Liver (tissue), 9 donors: ENCODE measurements around the gene CHST13. TPM values are rescaled to one million over a fixed set of nuclear protein-coding genes. Genes with fewer than 3 reads are reported as not detected.

Source experiments
- DNase-seq: peaks from one replicate; pipeline ENCODE4 v3.0.0-alpha.2; 2017; ENCODE audit warnings: low spot score
- H3K27ac ChIP-seq, 2 donors: one replicate each; pipeline ENCODE4 v1.7.0; 2013; ENCODE audit warnings: inconsistent platforms in 2 of 2, low read length in 2 of 2, control low read depth in 1 of 2, low read depth in 1 of 2, mild to moderate bottlenecking in 1 of 2
- H3K27me3 ChIP-seq, 4 donors: one replicate each; pipeline versions ENCODE4 v1.6.1 to v1.7.0; 2013; ENCODE audit warnings: low read length in 3 of 4, inconsistent platforms in 1 of 4, mild to moderate bottlenecking in 1 of 4, moderate library complexity in 1 of 4; ENCODE audit not compliant: control insufficient read depth in 4 of 4, insufficient read depth in 4 of 4
- H3K36me3 ChIP-seq, 4 donors: one replicate each; pipeline versions ENCODE4 v1.6.1 to v1.7.0; 2013; ENCODE audit warnings: low read length in 3 of 4, mild to moderate bottlenecking in 3 of 4, low read depth in 1 of 4, moderate library complexity in 1 of 4; ENCODE audit not compliant: control insufficient read depth in 4 of 4, insufficient read depth in 3 of 4
- H3K4me1 ChIP-seq, 4 donors: one replicate each; pipeline versions ENCODE4 v1.6.1 to v1.7.0; 2013; ENCODE audit warnings: low read length in 3 of 4, mild to moderate bottlenecking in 3 of 4, moderate library complexity in 1 of 4; ENCODE audit not compliant: control insufficient read depth in 4 of 4, insufficient read depth in 4 of 4
- H3K4me3 ChIP-seq, 3 donors: one replicate each; pipeline versions ENCODE4 v1.6.1 to v1.7.0; 2013; ENCODE audit warnings: low read length in 3 of 3, control low read depth in 1 of 3, low read depth in 1 of 3, mild to moderate bottlenecking in 1 of 3
- H3K9ac ChIP-seq, 2 donors: one replicate each; pipeline ENCODE4 v1.7.0; 2013; ENCODE audit warnings: low read length in 2 of 2, mild to moderate bottlenecking in 2 of 2, moderate library complexity in 2 of 2, control low read depth in 1 of 2, low read depth in 1 of 2
- H3K9me3 ChIP-seq, 4 donors: one replicate each; pipeline versions ENCODE4 v1.6.1 to v1.7.0; 2013; ENCODE audit warnings: low read length in 3 of 4; ENCODE audit not compliant: control insufficient read depth in 4 of 4
- EGR1 ChIP-seq, 2 donors: IDR thresholded peaks; 2 replicates each; pipeline ENCODE4 v1.6.1; 2016 to 2018; ENCODE audit warnings: antibody characterized with exemption in 2 of 2, low read depth in 2 of 2
- FOXA1 ChIP-seq: IDR thresholded peaks from 2 replicates; pipeline ENCODE4 v1.6.1; 2016; ENCODE audit warnings: antibody characterized with exemption
- FOXA2 ChIP-seq: IDR thresholded peaks from 2 replicates; pipeline ENCODE4 v1.6.1; 2016; ENCODE audit warnings: antibody characterized with exemption
- GABPA ChIP-seq, 2 donors: IDR thresholded peaks in 1 of 2; conservative IDR thresholded peaks in 1 of 2; 2 replicates each; pipeline ENCODE4 v1.6.1; 2016; ENCODE audit warnings: antibody characterized with exemption in 2 of 2, mild to moderate bottlenecking in 1 of 2, moderate library complexity in 1 of 2
- HNF4A ChIP-seq, 2 donors: conservative IDR thresholded peaks; 2 replicates each; pipeline ENCODE4 v1.6.1; 2016; ENCODE audit warnings: antibody characterized with exemption in 2 of 2, mild to moderate bottlenecking in 2 of 2
- JUND ChIP-seq, 2 donors: IDR thresholded peaks; 2 replicates each; pipeline ENCODE4 v1.6.1; 2016; ENCODE audit warnings: antibody characterized with exemption in 2 of 2
- NR2F2 ChIP-seq: IDR thresholded peaks from 2 replicates; pipeline ENCODE4 v1.6.1; 2016; ENCODE audit warnings: antibody characterized with exemption
- RAD21 ChIP-seq, 2 donors: IDR thresholded peaks; 2 replicates each; pipeline ENCODE4 v1.6.1; 2016; ENCODE audit warnings: antibody characterized with exemption in 2 of 2, mild to moderate bottlenecking in 2 of 2
- RXRA ChIP-seq, 2 donors: IDR thresholded peaks; 2 replicates each; pipeline ENCODE4 v1.6.1; 2017 to 2018; ENCODE audit warnings: antibody characterized with exemption in 2 of 2, mild to moderate bottlenecking in 1 of 2
- SP1 ChIP-seq: IDR thresholded peaks from 2 replicates; pipeline ENCODE4 v1.6.1; 2018; ENCODE audit warnings: antibody characterized with exemption, mild to moderate bottlenecking
- TAF1 ChIP-seq: conservative IDR thresholded peaks from 2 replicates; pipeline ENCODE4 v1.6.1; 2016; ENCODE audit warnings: antibody characterized with exemption, mild to moderate bottlenecking
- YY1 ChIP-seq: IDR thresholded peaks from 2 replicates; pipeline ENCODE4 v1.6.1; 2016; ENCODE audit warnings: antibody characterized with exemption, mild to moderate bottlenecking
- ZBTB33 ChIP-seq: IDR thresholded peaks from 2 replicates; pipeline ENCODE4 v1.6.1; 2016; ENCODE audit warnings: antibody characterized with exemption
- WGBS: extraction: QIAGEN DNeasy Blood & Tissue Kit; methylation state at CpG from one replicate; pipeline ENCODE4 v1.1.7; 2013; 5-methylcytosine and 5-hydroxymethylcytosine counted together
- polyA plus RNA-seq, 2 donors: library from polyadenylated mRNA; stranded (reverse) in 1 of 2; unstranded in 1 of 2; fragments of 200-250 nt in 1 of 2; fragments of >200 nt in 1 of 2; fragmentation: Nextera tagmentation in 1 of 2; extraction: Ambion mirVana in 1 of 2; gene quantifications; one replicate each; pipeline versions ENCODE4 v1.2.1 to v1.2.3, GENCODE V29; 2013 to 2015
- total RNA-seq, 2 donors: library from RNA; depleted of rRNA; stranded (reverse); fragments of >200 nt; gene quantifications; one replicate each; pipeline ENCODE4 v1.2.3, GENCODE V29; 2014
- TF ChIP-seq, protein P1 (sequence below): IDR thresholded peaks from 2 replicates; pipeline ENCODE4 v1.6.1; 2016; ENCODE audit warnings: antibody characterized with exemption, mild to moderate bottlenecking
- TF ChIP-seq, protein P2 (sequence below): fragments of 150-350 bp; IDR thresholded peaks from 2 replicates; pipeline ENCODE4 v1.5.1; 2017; ENCODE audit warnings: improper control_type of control experiment, low read depth, low read length; ENCODE audit not compliant: missing input control
- TF ChIP-seq, protein P3 (sequence below): IDR thresholded peaks from 2 replicates; pipeline ENCODE4 v1.6.1; 2016; ENCODE audit warnings: antibody characterized with exemption
- donor health status: healthy.
- donor health status: healthy.
- donor health status: healthy.
- donor health status: healthy.
- donor health status: healthy.

The CHST13 gene
- total and polyA plus RNA-seq, 4 donors = 19.7 to 39.1 (median 25.2) TPM

DNA sequence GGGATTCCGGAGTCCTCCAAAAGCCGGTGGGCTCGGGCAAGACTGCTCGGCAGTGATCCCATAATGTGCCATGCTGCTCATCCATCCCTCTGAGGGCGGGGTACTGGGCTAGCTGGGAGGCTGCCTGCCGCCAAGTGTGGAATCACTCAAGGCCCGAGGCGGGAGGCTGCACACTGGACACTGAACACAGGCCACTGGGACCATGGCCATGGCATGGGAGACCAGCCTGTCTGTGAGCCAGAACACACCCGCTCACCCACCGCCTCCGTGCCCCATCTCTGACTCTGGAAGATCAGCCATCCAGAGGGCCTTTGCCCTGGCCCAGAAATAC lies 33.4 kb downstream of the CHST13 start:
- no peak overlapping the region for H3K4me3 ChIP-seq
- H3K27me3 ChIP-seq = no peaks in the 10 kb centered on the region
- no peak for DNase-seq
- H3K27ac ChIP-seq = no peak overlapping the region
- H3K9me3 ChIP-seq = no peaks in the 10 kb centered on the region
- TF ChIP-seq SP1 (no peak), ZBTB33 (no peak)
- no peaks in the 10 kb centered on the region for H3K4me1 ChIP-seq
- H3K9ac ChIP-seq = no peak overlapping the region
- H3K36me3 ChIP-seq = no peaks in the 10 kb centered on the region
- WGBS = 97% methylated on average over 11 of the region's 11 CpGs

DNA sequence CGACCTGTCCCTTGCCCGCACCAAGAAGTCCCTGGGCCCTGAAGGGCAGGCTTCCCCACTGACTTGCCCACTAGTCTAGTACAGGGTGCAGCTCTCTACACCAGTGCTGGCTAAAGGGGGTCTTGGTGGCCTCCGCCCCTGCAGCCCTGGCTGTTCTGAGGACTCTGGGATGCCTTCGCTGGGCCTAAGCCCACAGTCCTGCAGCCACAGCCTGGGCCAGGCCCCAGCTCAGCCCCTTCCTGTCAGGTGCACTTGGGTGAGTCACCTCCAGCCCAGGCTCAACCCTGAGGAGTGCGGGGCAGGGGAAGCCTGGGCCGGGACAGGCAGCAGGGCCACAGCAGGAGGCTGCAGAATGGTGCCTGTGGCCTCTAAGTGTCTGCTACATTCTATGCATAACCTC lies 33.8 kb downstream of the CHST13 start:
- Histone ChIP-seq H3K4me3 (no peak overlapping the region), H3K9me3 (no peaks in the 10 kb centered on the region), H3K27ac (no peak overlapping the region), H3K36me3 (no peaks in the 10 kb centered on the region), H3K27me3 (no peaks in the 10 kb centered on the region), H3K4me1 (no peaks in the 10 kb centered on the region), H3K9ac (no peak overlapping the region)
- no peak for DNase-seq
- WGBS = 85% methylated on average over 6 of the region's 6 CpGs
- TF ChIP-seq YY1 (no peak), JUND (IDR thresholded peaks at IDR 0.05) (no peak), GABPA (IDR thresholded peaks at IDR 0.05 in 1 of 2, conservative IDR thresholded peaks at IDR 0.05 in 1 of 2) (no peak), EGR1 (IDR thresholded peaks at IDR 0.05; ENCODE audit: low read depth in 2 of 2) (no peak), RXRA (IDR thresholded peaks at IDR 0.05) (no peak), FOXA1 (no peak), NR2F2 (no peak), TAF1 (no peak)

DNA sequence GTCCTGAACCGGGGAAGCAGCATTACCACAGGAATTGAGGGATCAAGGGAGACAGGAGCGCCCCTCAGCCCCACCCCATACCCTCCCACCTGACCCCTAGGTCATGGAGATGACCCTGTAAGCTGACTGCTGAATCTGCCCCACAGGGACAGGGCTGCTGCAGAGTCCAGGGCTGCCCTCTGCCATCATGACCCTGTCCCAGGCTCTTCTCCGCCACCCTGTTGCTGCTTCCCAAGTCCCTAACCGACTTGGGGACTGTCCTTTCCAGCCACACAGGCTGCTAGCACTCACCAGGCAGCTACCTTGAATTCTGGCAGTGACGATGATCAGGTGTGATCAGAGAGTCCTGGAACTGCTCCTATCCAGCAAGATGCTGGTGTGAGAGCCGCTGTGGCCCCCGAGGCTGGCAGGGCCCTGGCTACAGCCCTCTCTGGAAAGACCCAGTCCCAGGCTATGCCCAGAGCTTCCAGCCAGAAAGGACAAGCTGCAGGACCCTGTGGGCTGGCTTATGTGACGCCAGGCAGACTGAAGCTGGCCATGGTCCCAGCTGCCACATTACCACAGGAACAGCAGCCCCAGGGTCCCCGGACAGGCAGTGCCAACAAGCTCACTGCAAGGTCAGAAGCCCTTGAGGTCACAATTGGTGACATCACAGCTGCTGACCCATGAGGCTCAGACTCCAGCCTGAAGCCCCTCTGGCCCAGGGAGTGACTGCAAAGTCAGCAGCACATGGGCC lies 34.5 kb downstream of the CHST13 start, which contains the start of gene C3orf22:
Gene C3orf22 (minus strand): TSS at position 597 of the 736 bp plus-strand sequence. CDS start 5,542 bp downstream, outside the sequence.
- DNase-seq = no peak
- Histone ChIP-seq H3K9me3 (no peaks in the 10 kb centered on the region), H3K36me3 (no peaks in the 10 kb centered on the region), H3K9ac (no peak within 1 kb of the TSS), H3K27ac (no peak within 1 kb of the TSS), H3K27me3 (no peaks in the 10 kb centered on the region), H3K4me1 (no peaks in the 10 kb centered on the region), H3K4me3 (no peak within 1 kb of the TSS)
- no peak for TF ChIP-seq FOXA2
- TF ChIP-seq SP1 = no peak
- TF ChIP-seq TAF1 = no peak
- TF ChIP-seq, protein P1, sequence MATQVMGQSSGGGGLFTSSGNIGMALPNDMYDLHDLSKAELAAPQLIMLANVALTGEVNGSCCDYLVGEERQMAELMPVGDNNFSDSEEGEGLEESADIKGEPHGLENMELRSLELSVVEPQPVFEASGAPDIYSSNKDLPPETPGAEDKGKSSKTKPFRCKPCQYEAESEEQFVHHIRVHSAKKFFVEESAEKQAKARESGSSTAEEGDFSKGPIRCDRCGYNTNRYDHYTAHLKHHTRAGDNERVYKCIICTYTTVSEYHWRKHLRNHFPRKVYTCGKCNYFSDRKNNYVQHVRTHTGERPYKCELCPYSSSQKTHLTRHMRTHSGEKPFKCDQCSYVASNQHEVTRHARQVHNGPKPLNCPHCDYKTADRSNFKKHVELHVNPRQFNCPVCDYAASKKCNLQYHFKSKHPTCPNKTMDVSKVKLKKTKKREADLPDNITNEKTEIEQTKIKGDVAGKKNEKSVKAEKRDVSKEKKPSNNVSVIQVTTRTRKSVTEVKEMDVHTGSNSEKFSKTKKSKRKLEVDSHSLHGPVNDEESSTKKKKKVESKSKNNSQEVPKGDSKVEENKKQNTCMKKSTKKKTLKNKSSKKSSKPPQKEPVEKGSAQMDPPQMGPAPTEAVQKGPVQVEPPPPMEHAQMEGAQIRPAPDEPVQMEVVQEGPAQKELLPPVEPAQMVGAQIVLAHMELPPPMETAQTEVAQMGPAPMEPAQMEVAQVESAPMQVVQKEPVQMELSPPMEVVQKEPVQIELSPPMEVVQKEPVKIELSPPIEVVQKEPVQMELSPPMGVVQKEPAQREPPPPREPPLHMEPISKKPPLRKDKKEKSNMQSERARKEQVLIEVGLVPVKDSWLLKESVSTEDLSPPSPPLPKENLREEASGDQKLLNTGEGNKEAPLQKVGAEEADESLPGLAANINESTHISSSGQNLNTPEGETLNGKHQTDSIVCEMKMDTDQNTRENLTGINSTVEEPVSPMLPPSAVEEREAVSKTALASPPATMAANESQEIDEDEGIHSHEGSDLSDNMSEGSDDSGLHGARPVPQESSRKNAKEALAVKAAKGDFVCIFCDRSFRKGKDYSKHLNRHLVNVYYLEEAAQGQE = no peak
- no peak for TF ChIP-seq FOXA1
- TF ChIP-seq, protein P2, sequence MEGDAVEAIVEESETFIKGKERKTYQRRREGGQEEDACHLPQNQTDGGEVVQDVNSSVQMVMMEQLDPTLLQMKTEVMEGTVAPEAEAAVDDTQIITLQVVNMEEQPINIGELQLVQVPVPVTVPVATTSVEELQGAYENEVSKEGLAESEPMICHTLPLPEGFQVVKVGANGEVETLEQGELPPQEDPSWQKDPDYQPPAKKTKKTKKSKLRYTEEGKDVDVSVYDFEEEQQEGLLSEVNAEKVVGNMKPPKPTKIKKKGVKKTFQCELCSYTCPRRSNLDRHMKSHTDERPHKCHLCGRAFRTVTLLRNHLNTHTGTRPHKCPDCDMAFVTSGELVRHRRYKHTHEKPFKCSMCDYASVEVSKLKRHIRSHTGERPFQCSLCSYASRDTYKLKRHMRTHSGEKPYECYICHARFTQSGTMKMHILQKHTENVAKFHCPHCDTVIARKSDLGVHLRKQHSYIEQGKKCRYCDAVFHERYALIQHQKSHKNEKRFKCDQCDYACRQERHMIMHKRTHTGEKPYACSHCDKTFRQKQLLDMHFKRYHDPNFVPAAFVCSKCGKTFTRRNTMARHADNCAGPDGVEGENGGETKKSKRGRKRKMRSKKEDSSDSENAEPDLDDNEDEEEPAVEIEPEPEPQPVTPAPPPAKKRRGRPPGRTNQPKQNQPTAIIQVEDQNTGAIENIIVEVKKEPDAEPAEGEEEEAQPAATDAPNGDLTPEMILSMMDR = no peak
- no peak for TF ChIP-seq GABPA (IDR thresholded peaks at IDR 0.05 in 1 of 2, conservative IDR thresholded peaks at IDR 0.05 in 1 of 2)
- TF ChIP-seq JUND (IDR thresholded peaks at IDR 0.05) = no peak
- TF ChIP-seq HNF4A (conservative IDR thresholded peaks at IDR 0.05) = no peak
- no peak for TF ChIP-seq RAD21 (IDR thresholded peaks at IDR 0.05)
- TF ChIP-seq, protein P3, sequence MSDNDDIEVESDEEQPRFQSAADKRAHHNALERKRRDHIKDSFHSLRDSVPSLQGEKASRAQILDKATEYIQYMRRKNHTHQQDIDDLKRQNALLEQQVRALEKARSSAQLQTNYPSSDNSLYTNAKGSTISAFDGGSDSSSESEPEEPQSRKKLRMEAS = no peak
- TF ChIP-seq YY1 = no peak
- TF ChIP-seq EGR1 (IDR thresholded peaks at IDR 0.05; ENCODE audit: low read depth in 2 of 2) = no peak
- TF ChIP-seq ZBTB33 = no peak
- 83% methylated on average over 9 of the region's 9 CpGs for WGBS
